Sigmoid colon (tissue), 4 donors: ENCODE results near the gene ASH1L.

Experiments
- CTCF ChIP-seq, 4 experiments: fragments of 450-650 bp in 3 of 4; fragments of 200-600 bp in 1 of 4; IDR thresholded peaks; one replicate each; pipeline ENCODE4 v1.5.1; 2016 to 2019; ENCODE audit warnings: antibody characterized with exemption in 4 of 4, mild to moderate bottlenecking in 3 of 4, moderate library complexity in 2 of 4
- POLR2A ChIP-seq, 2 donors: fragments of 450-650 bp; IDR thresholded peaks; one replicate each; pipeline ENCODE4 v1.6.1; 2016; ENCODE audit warnings: antibody characterized with exemption in 2 of 2, mild to moderate bottlenecking in 2 of 2, moderate library complexity in 2 of 2
- POLR2AphosphoS5 ChIP-seq, 4 donors: sonication (generic); formaldehyde crosslinking; IDR thresholded peaks; one replicate each; pipeline ENCODE4 v1.6.1; 2017; ENCODE audit warnings: antibody characterized with exemption in 4 of 4

GRCh38 chr1:155499953-155500639, 62.5 kb downstream of the ASH1L start:
- TF ChIP-seq POLR2AphosphoS5 (IDR thresholded peaks at IDR 0.05) (no peak), CTCF (IDR thresholded peaks at IDR 0.05) (no peak), POLR2A (IDR thresholded peaks at IDR 0.05) (no peak)
